Mammary epithelial cell (primary cell): Measurements from ENCODE around the gene RPS21.

Experiments
- CTCF ChIP-seq, 2 donors: IDR thresholded peaks in 1 of 2; conservative IDR thresholded peaks in 1 of 2; 2 replicates each; pipeline ENCODE4 v1.5.1; 2011 to 2012; ENCODE audit warnings: inconsistent platforms in 2 of 2, low read length in 2 of 2, mild to moderate bottlenecking in 2 of 2, control low read depth in 1 of 2, low read depth in 1 of 2; ENCODE audit not compliant: insufficient read depth in 1 of 2; ENCODE audit errors: extremely low read depth in 1 of 2
- EZH2 ChIP-seq: IDR thresholded peaks from 2 replicates; pipeline ENCODE4 v1.6.1; 2012; ENCODE audit warnings: low read length, inconsistent platforms, borderline replicate concordance

- TF ChIP-seq CTCF (conservative IDR thresholded peaks at IDR 0.05 in 1 of 2, IDR thresholded peaks at IDR 0.05 in 1 of 2; ENCODE audit: extremely low read depth in 1 of 2, insufficient read depth in 1 of 2, low read depth in 1 of 2, low read length in 2 of 2) (no peak), EZH2 (no peak)
These were observed 35.2 kb upstream of the RPS21 start for GRCh38 chr20:62351469-62352401.
